ENCODE results near the gene KRT3. TPM values are rescaled to one million over a fixed set of nuclear protein-coding genes. Genes with fewer than 3 reads are reported as not detected.

The KRT3 gene
- total and polyA plus RNA-seq, 7 donors: not detected

- ATAC-seq (no peak), DNase-seq (no peak)
- no peak overlapping the region for H3K4me3 ChIP-seq
- H3K9me3 ChIP-seq: peaks cover 9% of the 10 kb centered on the region
- no peaks in the 10 kb centered on the region for H3K4me1 ChIP-seq
- no peak overlapping the region for H3K27ac ChIP-seq
- H3K27me3 ChIP-seq (ENCODE audit: insufficient read depth in 3 of 3, low read length in 2 of 3): peaks cover 0 to 27% (median 5%) of the 10 kb centered on the region in 3 donors
- intact Hi-C loops (cut with DNase I): no loop called here
- TF ChIP-seq CTCF (IDR thresholded peaks at IDR 0.05): no peak
- no peaks in the 10 kb centered on the region for H3K36me3 ChIP-seq (ENCODE audit: insufficient read depth in 1 of 2, low read depth in 1 of 2)
These were observed 35.3 kb downstream of the KRT3 start for GRCh38 chr12:52760623-52761022.

GRCh38 chr12:52759695-52760094 lies 36.2 kb downstream of the KRT3 start:
- no peak for TF ChIP-seq CTCF (IDR thresholded peaks at IDR 0.05)
- intact Hi-C loops (cut with DNase I): no loop called here
- 51 to 62% (median 59%) methylated on average over 2 of the region's 2 CpGs for WGBS, 3 donors

GRCh38 chr12:52759218-52759617 lies 36.7 kb downstream of the KRT3 start:
- Histone ChIP-seq H3K36me3 (ENCODE audit: insufficient read depth in 1 of 2, low read depth in 1 of 2) (no peaks in the 10 kb centered on the region), H3K4me3 (no peak overlapping the region), H3K27me3 (ENCODE audit: insufficient read depth in 3 of 3, low read length in 2 of 3) (peaks cover 0 to 31% (median 7%) of the 10 kb centered on the region in 3 donors), H3K4me1 (no peaks in the 10 kb centered on the region), H3K9me3 (peaks cover 9% of the 10 kb centered on the region), H3K27ac (no peak overlapping the region)
- 44 to 52% (median 50%) methylated on average over 2 of the region's 2 CpGs for WGBS, 3 donors
- no peak for TF ChIP-seq CTCF (IDR thresholded peaks at IDR 0.05)
- no peak for DNase-seq
- ATAC-seq: no peak
- intact Hi-C loops (cut with DNase I): no loop called here

More at GRCh38 chr12:52759695-52760094, 36.2 kb downstream of the KRT3 start:
- no peaks in the 10 kb centered on the region for H3K36me3 ChIP-seq (ENCODE audit: insufficient read depth in 1 of 2, low read depth in 1 of 2)
- ATAC-seq: no peak
- no peak overlapping the region for H3K27ac ChIP-seq
- DNase-seq: no peak
- H3K4me3 ChIP-seq: no peak overlapping the region
- H3K4me1 ChIP-seq: no peaks in the 10 kb centered on the region
- peaks cover 9% of the 10 kb centered on the region for H3K9me3 ChIP-seq
- peaks cover 0 to 27% (median 7%) of the 10 kb centered on the region in 3 donors for H3K27me3 ChIP-seq (ENCODE audit: insufficient read depth in 3 of 3, low read length in 2 of 3)

GRCh38 chr12:52757449-52758176 lies 38.3 kb downstream of the KRT3 start:
- Histone ChIP-seq H3K4me3 (no peak overlapping the region), H3K9me3 (peaks cover 9% of the 10 kb centered on the region), H3K36me3 (ENCODE audit: insufficient read depth in 1 of 2, low read depth in 1 of 2) (no peaks in the 10 kb centered on the region), H3K27ac (no peak overlapping the region), H3K27me3 (ENCODE audit: insufficient read depth in 3 of 3, low read length in 2 of 3) (peaks cover 0 to 34% (median 7%) of the 10 kb centered on the region in 3 donors), H3K4me1 (no peaks in the 10 kb centered on the region)
- no peak for DNase-seq
- no peak for ATAC-seq
- WGBS, 3 donors: 23 to 27% (median 24%) methylated on average over 1 of the region's 1 CpG
- intact Hi-C loops (cut with DNase I): no loop called here
- TF ChIP-seq CTCF (IDR thresholded peaks at IDR 0.05): no peak

Data from psoas muscle (tissue), 8 donors.